GM10266 (cell line): ENCODE results near the gene PTPN13.

Experiments used
- DNase-seq: peaks from one replicate; pipeline ENCODE4 v3.0.0; 2012; ENCODE audit errors: extremely low spot score
- TF ChIP-seq, protein P1 (sequence below): IDR thresholded peaks from 2 replicates; pipeline ENCODE4 v1.5.1; 2012; ENCODE audit warnings: mild to moderate bottlenecking, low read depth; ENCODE audit not compliant: control insufficient read depth, insufficient read depth; ENCODE audit errors: missing control alignments

The PTPN13 gene

DNA sequence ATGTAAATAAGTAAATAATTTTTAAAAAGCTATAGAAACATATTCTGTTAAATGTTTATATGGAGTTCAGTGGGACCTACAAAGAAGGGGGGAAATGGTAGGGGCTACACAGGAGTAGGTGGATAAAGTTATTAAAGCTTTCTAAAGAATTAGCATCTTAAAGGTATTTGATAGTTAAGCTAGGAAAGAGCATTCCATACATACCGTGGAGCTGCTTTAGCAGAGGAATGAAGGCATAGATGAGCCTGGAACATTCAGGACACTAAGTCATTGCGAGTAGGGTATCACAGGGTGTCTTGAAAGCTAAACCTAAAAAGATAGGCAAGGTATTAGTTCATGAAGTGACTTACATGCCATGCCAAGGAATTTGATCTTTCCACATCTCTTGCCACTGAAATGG lies 194.7 kb downstream of the PTPN13 start:
- no peak for DNase-seq
- TF ChIP-seq, protein P1, sequence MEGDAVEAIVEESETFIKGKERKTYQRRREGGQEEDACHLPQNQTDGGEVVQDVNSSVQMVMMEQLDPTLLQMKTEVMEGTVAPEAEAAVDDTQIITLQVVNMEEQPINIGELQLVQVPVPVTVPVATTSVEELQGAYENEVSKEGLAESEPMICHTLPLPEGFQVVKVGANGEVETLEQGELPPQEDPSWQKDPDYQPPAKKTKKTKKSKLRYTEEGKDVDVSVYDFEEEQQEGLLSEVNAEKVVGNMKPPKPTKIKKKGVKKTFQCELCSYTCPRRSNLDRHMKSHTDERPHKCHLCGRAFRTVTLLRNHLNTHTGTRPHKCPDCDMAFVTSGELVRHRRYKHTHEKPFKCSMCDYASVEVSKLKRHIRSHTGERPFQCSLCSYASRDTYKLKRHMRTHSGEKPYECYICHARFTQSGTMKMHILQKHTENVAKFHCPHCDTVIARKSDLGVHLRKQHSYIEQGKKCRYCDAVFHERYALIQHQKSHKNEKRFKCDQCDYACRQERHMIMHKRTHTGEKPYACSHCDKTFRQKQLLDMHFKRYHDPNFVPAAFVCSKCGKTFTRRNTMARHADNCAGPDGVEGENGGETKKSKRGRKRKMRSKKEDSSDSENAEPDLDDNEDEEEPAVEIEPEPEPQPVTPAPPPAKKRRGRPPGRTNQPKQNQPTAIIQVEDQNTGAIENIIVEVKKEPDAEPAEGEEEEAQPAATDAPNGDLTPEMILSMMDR: no peak

DNA sequence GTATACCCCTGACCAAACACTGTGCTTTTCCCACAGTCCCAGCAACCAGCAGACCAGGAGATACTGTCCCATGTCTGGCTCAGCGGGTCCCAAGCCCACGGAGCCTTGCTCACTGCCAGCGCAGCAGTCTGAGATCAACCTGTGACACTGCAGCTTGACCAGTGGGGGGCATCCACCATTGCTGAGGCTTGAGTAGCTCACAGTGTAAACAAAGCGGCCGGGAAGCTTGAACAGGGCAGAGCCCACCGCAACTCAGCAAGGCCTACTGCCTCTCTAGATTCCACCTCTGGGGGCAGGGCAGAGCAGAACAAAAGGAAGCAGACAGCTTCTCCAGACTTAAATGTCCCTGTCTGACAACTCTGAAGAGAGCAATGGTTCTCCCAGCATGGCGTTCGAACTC lies 197.0 kb downstream of the PTPN13 start:
- DNase-seq: no peak
- TF ChIP-seq, protein P1: no peak

DNA sequence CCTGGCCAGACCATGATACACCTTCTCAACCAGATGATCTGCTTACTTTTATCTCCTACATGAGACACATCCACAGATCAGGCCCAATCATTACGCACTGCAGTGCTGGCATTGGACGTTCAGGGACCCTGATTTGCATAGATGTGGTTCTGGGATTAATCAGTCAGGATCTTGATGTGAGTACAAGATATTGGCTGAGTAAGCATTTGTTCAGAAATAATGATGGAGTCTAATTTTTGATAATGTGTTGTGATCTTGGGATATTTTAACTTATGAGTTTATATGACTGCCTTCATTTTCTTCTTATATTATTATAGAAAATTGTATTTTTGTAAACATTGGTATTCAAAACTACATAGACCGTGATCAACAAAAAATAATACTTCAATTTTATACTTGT lies 215.7 kb downstream of the PTPN13 start:
- TF ChIP-seq, protein P1: no peak
- no peak for DNase-seq

DNA sequence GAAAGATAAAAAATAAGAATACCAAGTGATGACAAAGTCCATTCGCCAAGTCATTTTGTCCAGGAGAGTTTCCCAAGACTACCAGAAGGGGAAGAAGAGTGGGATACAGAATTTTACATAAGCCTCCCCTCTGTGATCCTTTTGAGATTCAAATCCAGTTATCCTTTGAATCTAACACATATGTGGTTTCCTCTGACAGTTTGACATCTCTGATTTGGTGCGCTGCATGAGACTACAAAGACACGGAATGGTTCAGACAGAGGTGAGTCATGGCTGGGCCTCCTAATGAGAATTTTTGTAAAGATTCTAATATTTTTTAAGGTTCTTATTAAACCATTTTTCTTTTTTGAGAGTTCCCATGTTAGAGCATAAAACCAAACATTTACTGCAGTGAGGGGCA lies 216.7 kb downstream of the PTPN13 start:
- DNase-seq: no peak
- TF ChIP-seq, protein P1: no peak

DNA sequence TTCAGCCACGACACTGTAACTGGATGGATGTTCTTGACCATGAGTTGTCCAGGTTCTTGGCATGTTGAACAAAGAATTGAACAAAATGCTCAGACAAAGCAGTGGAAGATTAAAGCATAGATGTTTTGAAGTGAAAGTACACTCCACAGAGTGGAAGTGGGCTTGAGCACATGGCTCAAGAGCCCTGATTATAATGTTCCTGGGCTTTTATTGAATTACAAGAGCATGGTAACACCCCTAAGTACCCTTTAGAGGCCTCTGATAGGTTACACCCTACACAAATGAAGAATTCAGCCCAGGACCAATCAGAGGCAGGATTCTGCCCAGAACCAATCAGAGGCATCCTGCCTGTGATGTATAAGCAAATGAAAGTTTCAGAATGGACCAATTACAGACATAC lies 221.5 kb downstream of the PTPN13 start:
- TF ChIP-seq, protein P1: no peak
- DNase-seq: no peak

DNA sequence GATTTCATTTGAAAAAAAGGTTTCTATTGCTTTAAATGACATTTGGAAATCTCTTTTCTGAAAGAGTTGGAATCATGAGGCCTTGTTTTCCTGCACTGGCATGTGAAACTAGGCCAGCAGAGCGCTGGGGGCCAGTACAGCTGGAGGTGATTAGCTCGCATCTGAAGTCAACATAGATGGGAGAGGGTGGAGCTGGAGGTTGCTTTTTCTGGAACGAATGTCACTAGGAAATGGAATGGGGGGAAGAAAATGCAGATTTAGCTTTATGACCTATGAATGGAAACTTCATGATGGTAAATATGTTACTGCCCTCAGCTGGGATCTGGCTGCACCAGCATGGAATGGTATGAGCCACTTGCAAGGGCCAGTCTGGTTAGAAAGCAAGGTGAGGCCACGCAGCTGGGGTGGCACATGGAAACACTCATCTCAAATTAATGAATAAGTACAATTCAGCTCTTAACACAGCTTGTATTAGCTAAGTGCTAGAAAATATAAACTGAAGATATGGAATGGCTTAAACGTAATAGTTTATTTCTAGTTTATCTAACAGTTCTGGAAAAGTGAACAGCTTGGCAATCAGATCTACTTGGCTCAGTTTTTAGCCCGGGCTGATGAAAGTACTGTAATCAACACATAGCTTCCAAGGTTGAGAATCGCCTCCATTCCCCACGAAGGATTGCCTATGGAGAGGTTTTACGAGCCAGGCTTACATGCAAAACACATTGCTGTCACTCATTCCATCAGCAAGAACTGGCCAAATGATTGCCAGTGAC lies 222.6 kb downstream of the PTPN13 start:
- DNase-seq: no peak
- TF ChIP-seq, protein P1: no peak

DNA sequence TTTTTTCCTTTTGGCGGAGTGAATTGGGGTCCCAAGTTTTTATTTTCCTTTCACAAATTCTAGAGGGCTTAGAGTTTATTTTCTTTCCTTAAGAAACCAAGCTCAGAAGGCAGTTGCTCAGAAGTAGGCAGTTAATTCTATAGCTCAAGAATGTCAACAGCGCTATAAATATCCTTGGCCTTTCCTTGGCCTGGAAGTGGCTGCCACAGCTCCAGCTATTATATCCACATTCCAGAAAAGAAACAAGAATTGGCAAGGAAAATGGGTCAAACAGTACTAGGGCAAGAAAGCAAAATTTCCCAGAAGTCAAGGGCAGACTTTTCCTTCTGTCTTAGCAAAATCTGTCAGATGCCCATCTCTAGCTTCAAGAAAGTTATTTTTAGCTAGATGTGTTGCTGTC lies 224.1 kb downstream of the PTPN13 start:
- TF ChIP-seq, protein P1: no peak
- DNase-seq: no peak
